ENCODE results near the gene CSPG4. TPM values are rescaled to one million over a fixed set of nuclear protein-coding genes. Genes with fewer than 3 reads are reported as not detected.
"Not testable (repeated sequence)": the region's sequence is repeated elsewhere in the genome, so short reads cannot be mapped to it uniquely, and the experiment has no call there.

The CSPG4 gene
- total RNA-seq, 1 experiment from 2014 or later: 0.20 TPM

GRCh38 chr15:75720297-75720696 is 7.6 kb upstream of the CSPG4 start:
- no peak for DNase-seq
- Histone ChIP-seq H3K4me3 (ENCODE audit: low read depth, low read length) (no peak overlapping the region), H3K4me1 (peaks cover 10% of the 10 kb centered on the region), H3K9me3 (no peaks in the 10 kb centered on the region), H3K27me3 (replicated peaks; ENCODE audit: control insufficient read depth, insufficient read depth, low read length) (no peaks in the 10 kb centered on the region), H3K36me3 (ENCODE audit: control insufficient read depth, insufficient read depth, low read length) (no peaks in the 10 kb centered on the region)
- POLR2A ChIA-PET: no interaction called here
- CTCF ChIA-PET: no interaction called here
- TF ChIP-seq CTCF (IDR thresholded peaks at IDR 0.05; ENCODE audit: insufficient read depth in 1 of 2, low read depth in 1 of 2, low read length in 1 of 2, severe bottlenecking in 1 of 2, unreplicated experiment in 1 of 2): no peak
- Mint-ChIP-seq H3K9me3 (ENCODE audit: unreplicated experiment) (no peaks in the 10 kb centered on the region), H3K4me1 (ENCODE audit: low read depth, unreplicated experiment) (no peaks in the 10 kb centered on the region), H3K4me3 (ENCODE audit: unreplicated experiment) (no peak overlapping the region), H3K27ac (ENCODE audit: unreplicated experiment) (no peak overlapping the region), H3K27me3 (ENCODE audit: insufficient read depth, unreplicated experiment) (no peaks in the 10 kb centered on the region), H3K36me3 (ENCODE audit: insufficient read depth, unreplicated experiment) (no peaks in the 10 kb centered on the region)
- intact Hi-C loops (cut with micrococcal nuclease; ENCODE audit: unreplicated experiment): loop anchor here (10.0 kb wide), 1 partner anchor 205 kb away; no protein-coding TSS in a partner anchor
- no TSS peak for BruUV-seq (replicated peaks)

DNA sequence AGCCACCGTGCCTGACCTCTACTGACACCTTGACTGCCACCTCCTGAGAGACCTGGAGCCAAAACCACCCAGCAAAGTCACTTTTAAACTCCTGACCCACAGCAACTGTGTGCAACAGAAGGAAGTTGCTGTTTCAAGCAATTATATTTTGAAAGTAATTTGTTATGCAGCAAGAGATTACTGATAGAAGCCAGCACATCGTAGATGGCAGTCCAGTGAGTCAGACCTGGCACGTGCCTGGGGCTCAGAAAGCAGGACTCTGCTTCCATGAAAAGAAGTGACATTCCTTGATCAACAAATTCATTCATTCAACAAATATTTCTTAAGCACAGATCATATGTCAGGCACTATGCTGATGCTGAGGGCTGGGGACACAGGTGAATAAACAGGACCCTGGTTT is 5.7 kb upstream of the CSPG4 start:
- H3K9me3 Mint-ChIP-seq (ENCODE audit: unreplicated experiment): no peaks in the 10 kb centered on the region
- intact Hi-C loops (cut with micrococcal nuclease; ENCODE audit: unreplicated experiment): no loop called here
- CTCF ChIA-PET: no interaction called here
- Histone ChIP-seq H3K27me3 (replicated peaks; ENCODE audit: control insufficient read depth, insufficient read depth, low read length) (no peaks in the 10 kb centered on the region), H3K36me3 (ENCODE audit: control insufficient read depth, insufficient read depth, low read length) (no peaks in the 10 kb centered on the region), H3K9me3 (no peaks in the 10 kb centered on the region), H3K4me3 (ENCODE audit: low read depth, low read length) (no peak overlapping the region), H3K4me1 (peaks cover under 1% of the 10 kb centered on the region; the same call in 1 of the 2 replicates)
- POLR2A ChIA-PET: no interaction called here
- no peaks in the 10 kb centered on the region for H3K36me3 Mint-ChIP-seq (ENCODE audit: insufficient read depth, unreplicated experiment)
- no peak for TF ChIP-seq CTCF (IDR thresholded peaks at IDR 0.05; ENCODE audit: insufficient read depth in 1 of 2, low read depth in 1 of 2, low read length in 1 of 2, severe bottlenecking in 1 of 2, unreplicated experiment in 1 of 2)
- no peak overlapping the region for H3K27ac Mint-ChIP-seq (ENCODE audit: unreplicated experiment)
- H3K4me3 Mint-ChIP-seq (ENCODE audit: unreplicated experiment): no peak overlapping the region
- H3K27me3 Mint-ChIP-seq (ENCODE audit: insufficient read depth, unreplicated experiment): no peaks in the 10 kb centered on the region
- BruUV-seq (replicated peaks): no TSS peak
- no peak for DNase-seq
- H3K4me1 Mint-ChIP-seq (ENCODE audit: low read depth, unreplicated experiment): no peaks in the 10 kb centered on the region

- H3K4me3 ChIP-seq (ENCODE audit: low read depth, low read length); H3K4me1 Mint-ChIP-seq (ENCODE audit: low read depth, unreplicated experiment); H3K9me3 Mint-ChIP-seq (ENCODE audit: unreplicated experiment); H3K27me3 Mint-ChIP-seq (ENCODE audit: insufficient read depth, unreplicated experiment); H3K27ac Mint-ChIP-seq (ENCODE audit: unreplicated experiment); intact Hi-C loops (cut with micrococcal nuclease; ENCODE audit: unreplicated experiment); CTCF ChIA-PET; H3K27me3 ChIP-seq (replicated peaks; ENCODE audit: control insufficient read depth, insufficient read depth, low read length); H3K9me3 ChIP-seq; DNase-seq; POLR2A ChIA-PET; H3K36me3 Mint-ChIP-seq (ENCODE audit: insufficient read depth, unreplicated experiment); BruUV-seq (replicated peaks); H3K36me3 ChIP-seq (ENCODE audit: control insufficient read depth, insufficient read depth, low read length); H3K4me1 ChIP-seq; H3K4me3 Mint-ChIP-seq (ENCODE audit: unreplicated experiment): not testable (repeated sequence)
These were observed 4.4 kb upstream of the CSPG4 start for GRCh38 chr15:75717001-75717400.

DNA sequence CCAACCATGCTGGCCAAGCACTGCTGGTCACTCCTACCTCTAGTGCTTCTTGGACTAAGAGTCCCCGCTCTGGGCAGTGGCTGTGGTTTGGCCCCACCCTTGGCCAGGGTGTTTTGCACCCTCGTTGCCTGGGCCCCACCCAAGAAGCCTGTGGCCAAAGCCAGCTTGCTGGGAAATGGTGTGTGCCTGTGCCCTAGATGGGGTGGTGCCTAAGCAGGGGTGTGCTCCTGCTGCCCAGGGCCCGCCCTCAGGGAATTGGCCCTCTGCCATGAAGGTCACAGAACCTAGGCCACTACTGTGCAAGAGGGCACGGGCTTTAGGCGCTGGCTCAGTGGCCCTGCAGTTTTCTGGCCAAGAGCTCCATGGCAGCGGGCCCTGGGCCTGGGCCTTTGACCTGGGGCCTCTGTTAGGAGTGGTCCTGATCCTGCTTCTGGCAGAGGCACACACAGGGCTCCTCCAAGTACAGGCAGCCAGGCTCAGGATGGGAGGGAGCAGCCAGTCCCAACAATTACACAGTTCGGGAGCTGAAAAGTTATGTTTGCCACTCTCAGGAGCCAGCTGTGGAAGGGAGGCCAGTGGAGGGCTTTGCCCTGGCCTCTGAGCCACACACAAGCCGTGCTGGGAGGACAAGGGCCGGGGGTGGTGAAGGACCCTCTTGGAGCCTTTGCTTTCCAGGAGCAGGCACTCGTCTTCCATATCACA is 3.8 kb upstream of the CSPG4 start:
- BruUV-seq (replicated peaks); DNase-seq; H3K27me3 ChIP-seq (replicated peaks; ENCODE audit: control insufficient read depth, insufficient read depth, low read length); H3K9me3 Mint-ChIP-seq (ENCODE audit: unreplicated experiment); H3K4me1 Mint-ChIP-seq (ENCODE audit: low read depth, unreplicated experiment); intact Hi-C loops (cut with micrococcal nuclease; ENCODE audit: unreplicated experiment); H3K4me3 Mint-ChIP-seq (ENCODE audit: unreplicated experiment); POLR2A ChIA-PET; H3K27me3 Mint-ChIP-seq (ENCODE audit: insufficient read depth, unreplicated experiment); H3K36me3 Mint-ChIP-seq (ENCODE audit: insufficient read depth, unreplicated experiment); H3K4me3 ChIP-seq (ENCODE audit: low read depth, low read length); H3K27ac Mint-ChIP-seq (ENCODE audit: unreplicated experiment); H3K9me3 ChIP-seq; H3K36me3 ChIP-seq (ENCODE audit: control insufficient read depth, insufficient read depth, low read length); CTCF ChIA-PET; H3K4me1 ChIP-seq: not testable (repeated sequence)

DNA sequence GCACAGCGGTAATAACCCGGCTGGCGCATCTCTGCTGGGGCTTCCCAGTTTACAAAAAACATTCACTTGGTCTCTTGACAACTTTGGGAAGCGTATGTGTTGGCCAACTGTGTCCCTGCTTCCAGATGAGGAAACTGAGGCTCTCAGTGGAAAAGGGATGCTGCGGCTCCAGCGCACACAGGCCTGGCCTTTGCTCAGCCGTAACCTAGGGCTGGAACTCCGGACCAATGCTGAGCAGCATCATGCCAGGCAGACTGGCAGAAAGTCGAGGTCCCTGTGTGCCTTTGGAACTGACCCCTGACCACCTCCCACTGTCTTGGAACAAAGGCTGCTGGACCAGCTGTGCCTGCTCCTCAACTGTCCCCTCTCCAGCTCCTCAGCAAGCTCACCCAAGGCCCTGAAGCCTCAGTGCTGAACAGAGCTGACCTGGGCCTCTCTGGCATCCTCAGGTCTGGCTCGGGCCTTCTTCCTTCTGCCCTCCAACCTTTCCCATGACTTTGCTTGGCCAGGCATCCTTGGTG is 2.7 kb upstream of the CSPG4 start:
- H3K27ac Mint-ChIP-seq (ENCODE audit: unreplicated experiment): not testable (repeated sequence)

More for the DNA sequence above, 2.7 kb upstream of the CSPG4 start:
- DNase-seq; H3K4me1 Mint-ChIP-seq (ENCODE audit: low read depth, unreplicated experiment); CTCF ChIA-PET; H3K27me3 Mint-ChIP-seq (ENCODE audit: insufficient read depth, unreplicated experiment); H3K4me3 ChIP-seq (ENCODE audit: low read depth, low read length); H3K4me1 ChIP-seq; H3K4me3 Mint-ChIP-seq (ENCODE audit: unreplicated experiment); intact Hi-C loops (cut with micrococcal nuclease; ENCODE audit: unreplicated experiment); BruUV-seq (replicated peaks); H3K36me3 Mint-ChIP-seq (ENCODE audit: insufficient read depth, unreplicated experiment); POLR2A ChIA-PET; H3K36me3 ChIP-seq (ENCODE audit: control insufficient read depth, insufficient read depth, low read length); H3K27me3 ChIP-seq (replicated peaks; ENCODE audit: control insufficient read depth, insufficient read depth, low read length); H3K9me3 Mint-ChIP-seq (ENCODE audit: unreplicated experiment); H3K9me3 ChIP-seq: not testable (repeated sequence)
